ENCODE data around the gene ALG11. TPM values are rescaled to one million over a fixed set of nuclear protein-coding genes. Genes with fewer than 3 reads are reported as not detected.

Gene ALG11
- total RNA-seq, 1 donor from 2014 or later = 24.5 TPM

DNA sequence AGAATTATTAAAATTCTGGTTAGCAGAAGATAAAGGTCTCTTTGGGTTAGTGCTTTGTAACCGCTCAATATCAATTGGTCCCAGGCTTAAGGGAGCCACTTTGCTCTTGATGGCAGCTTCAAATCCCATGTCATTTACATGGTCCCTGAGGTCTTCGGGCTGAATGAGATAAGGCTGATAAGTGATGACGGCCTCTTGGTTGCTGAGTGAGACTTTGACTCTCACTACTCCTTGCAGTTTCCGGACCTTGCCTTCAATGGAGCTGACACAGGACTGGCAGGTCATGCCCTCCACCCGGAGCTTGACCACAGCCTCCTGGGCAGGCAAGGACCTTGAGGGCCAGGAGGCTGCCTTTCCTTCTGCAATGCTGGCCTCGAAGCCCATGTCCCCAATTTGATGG lies 37.7 kb upstream of the ALG11 start:
- no peak for FAIRE-seq
- Histone ChIP-seq H3K36me3 (ENCODE audit: control insufficient read depth, insufficient read depth, low read length) (no peaks in the 10 kb centered on the region), H3K4me3 (ENCODE audit: low read depth, low read length) (no peak overlapping the region), H3K27me3 (ENCODE audit: control insufficient read depth, insufficient read depth, low read length) (no peaks in the 10 kb centered on the region)
- DNase-seq (ENCODE audit: low read depth) = no peak
- TF ChIP-seq, protein P1, sequence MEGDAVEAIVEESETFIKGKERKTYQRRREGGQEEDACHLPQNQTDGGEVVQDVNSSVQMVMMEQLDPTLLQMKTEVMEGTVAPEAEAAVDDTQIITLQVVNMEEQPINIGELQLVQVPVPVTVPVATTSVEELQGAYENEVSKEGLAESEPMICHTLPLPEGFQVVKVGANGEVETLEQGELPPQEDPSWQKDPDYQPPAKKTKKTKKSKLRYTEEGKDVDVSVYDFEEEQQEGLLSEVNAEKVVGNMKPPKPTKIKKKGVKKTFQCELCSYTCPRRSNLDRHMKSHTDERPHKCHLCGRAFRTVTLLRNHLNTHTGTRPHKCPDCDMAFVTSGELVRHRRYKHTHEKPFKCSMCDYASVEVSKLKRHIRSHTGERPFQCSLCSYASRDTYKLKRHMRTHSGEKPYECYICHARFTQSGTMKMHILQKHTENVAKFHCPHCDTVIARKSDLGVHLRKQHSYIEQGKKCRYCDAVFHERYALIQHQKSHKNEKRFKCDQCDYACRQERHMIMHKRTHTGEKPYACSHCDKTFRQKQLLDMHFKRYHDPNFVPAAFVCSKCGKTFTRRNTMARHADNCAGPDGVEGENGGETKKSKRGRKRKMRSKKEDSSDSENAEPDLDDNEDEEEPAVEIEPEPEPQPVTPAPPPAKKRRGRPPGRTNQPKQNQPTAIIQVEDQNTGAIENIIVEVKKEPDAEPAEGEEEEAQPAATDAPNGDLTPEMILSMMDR (IDR thresholded peaks at IDR 0.05; ENCODE audit: insufficient read depth, low read length, severe bottlenecking) = no peak

DNA sequence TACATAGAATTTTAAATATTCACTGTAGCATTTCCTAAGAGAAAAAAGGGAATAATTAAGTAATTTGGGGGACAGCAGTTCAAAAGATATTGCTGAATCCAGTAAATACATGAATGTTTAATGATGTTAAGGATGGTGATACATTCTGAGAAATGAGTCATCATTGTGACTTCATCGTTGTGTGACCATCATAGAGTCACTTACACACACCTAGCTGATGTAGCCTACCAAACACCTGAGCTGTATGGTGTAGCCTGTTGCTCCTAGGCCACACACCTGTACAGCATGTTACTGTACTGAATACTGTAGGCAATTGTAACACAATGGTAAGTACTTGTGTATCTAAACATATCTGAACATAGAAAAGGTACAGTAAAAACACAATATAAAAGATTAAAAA lies 35.8 kb upstream of the ALG11 start:
- FAIRE-seq (no peak), DNase-seq (ENCODE audit: low read depth) (peak; percentile 48)
- no peaks in the 10 kb centered on the region for H3K27me3 ChIP-seq (ENCODE audit: control insufficient read depth, insufficient read depth, low read length)
- no peaks in the 10 kb centered on the region for H3K36me3 ChIP-seq (ENCODE audit: control insufficient read depth, insufficient read depth, low read length)
- TF ChIP-seq, protein P1 (IDR thresholded peaks at IDR 0.05; ENCODE audit: insufficient read depth, low read length, severe bottlenecking) = no peak
- no peak overlapping the region for H3K4me3 ChIP-seq (ENCODE audit: low read depth, low read length)

DNA sequence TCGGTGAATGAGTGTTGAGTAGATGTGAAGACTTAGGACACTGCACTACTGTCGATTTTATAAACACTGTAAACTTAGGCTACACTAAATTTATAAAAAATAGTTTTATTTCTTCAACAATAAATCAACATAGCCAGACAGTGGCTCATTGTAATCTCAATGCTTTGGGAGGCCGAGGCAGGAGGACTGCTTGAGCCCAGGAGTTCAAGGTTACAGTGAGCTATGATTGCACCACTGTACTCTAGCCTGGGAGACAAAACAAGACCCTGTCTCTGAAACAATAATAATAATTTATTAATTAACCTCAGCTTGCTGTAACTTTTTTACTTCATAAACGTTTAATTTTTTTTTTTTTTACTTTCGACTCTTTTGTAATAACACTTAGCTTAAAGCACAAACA lies 35.3 kb upstream of the ALG11 start:
- TF ChIP-seq, protein P1 (IDR thresholded peaks at IDR 0.05; ENCODE audit: insufficient read depth, low read length, severe bottlenecking) = no peak
- no peaks in the 10 kb centered on the region for H3K36me3 ChIP-seq (ENCODE audit: control insufficient read depth, insufficient read depth, low read length)
- FAIRE-seq = no peak
- no peak for DNase-seq (ENCODE audit: low read depth)
- no peaks in the 10 kb centered on the region for H3K27me3 ChIP-seq (ENCODE audit: control insufficient read depth, insufficient read depth, low read length)
- H3K4me3 ChIP-seq (ENCODE audit: low read depth, low read length) = no peak overlapping the region

DNA sequence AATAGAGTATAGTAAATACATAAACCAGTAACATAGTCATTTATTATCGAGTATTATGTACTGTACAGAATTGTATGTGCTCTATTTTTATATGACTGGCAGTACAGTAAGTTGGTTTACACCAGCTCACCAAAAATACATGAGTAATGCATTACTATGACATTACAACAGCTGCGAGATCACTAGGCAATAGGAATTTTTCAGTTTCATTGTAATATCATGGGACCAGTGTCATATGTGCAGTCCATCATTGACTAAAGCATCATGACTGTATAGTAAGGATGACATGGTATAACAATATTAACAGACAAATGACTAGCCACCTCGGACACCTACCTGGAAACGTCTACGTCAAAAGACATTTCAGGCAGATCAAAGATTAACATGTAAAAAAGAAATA lies 34.6 kb upstream of the ALG11 start:
- FAIRE-seq (no peak), DNase-seq (ENCODE audit: low read depth) (peak; percentile 41)
- TF ChIP-seq, protein P1 (IDR thresholded peaks at IDR 0.05; ENCODE audit: insufficient read depth, low read length, severe bottlenecking) = no peak
- Histone ChIP-seq H3K4me3 (ENCODE audit: low read depth, low read length) (no peak overlapping the region), H3K36me3 (ENCODE audit: control insufficient read depth, insufficient read depth, low read length) (no peaks in the 10 kb centered on the region), H3K27me3 (ENCODE audit: control insufficient read depth, insufficient read depth, low read length) (no peaks in the 10 kb centered on the region)

DNA sequence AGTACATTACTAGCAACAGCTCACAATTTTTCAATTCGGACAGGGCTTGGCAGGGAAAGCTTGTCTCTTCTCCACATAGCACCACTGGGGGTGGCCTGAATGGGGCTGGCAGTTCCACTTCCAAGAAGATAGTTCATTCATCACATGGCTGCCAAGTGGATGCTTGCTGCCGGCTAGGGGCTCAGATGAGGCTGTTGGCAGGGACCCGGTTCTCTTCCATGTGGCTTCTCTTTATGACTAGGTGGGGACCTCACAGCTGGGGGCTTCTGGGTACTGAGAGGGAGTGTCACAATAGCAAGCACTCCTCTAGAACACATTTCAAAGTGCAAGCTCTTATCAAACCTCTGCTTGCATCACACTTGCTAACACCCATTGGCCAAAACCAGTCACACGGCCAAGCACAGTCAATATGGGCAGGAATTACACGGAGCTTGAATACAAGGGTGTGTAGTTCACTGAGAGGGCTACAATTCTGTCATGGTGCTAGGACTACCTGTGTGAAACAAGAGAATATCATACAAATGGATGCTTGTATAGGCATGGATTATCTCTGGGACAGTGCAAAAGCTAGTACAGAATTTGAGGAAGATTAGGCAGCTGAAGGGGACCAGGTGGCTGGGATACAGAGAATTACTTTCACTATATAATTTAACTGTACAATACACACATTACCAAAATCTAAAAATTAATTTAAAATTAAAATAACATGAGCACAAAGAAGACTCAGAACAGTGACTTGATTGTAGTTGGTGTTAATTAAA lies 33.2 kb upstream of the ALG11 start:
- TF ChIP-seq, protein P1 (IDR thresholded peaks at IDR 0.05; ENCODE audit: insufficient read depth, low read length, severe bottlenecking) = no peak
- Histone ChIP-seq H3K4me3 (ENCODE audit: low read depth, low read length) (no peak overlapping the region), H3K36me3 (ENCODE audit: control insufficient read depth, insufficient read depth, low read length) (no peaks in the 10 kb centered on the region), H3K27me3 (ENCODE audit: control insufficient read depth, insufficient read depth, low read length) (peaks cover 2% of the 10 kb centered on the region)
- DNase-seq (ENCODE audit: low read depth) = no peak
- no peak for FAIRE-seq

DNA sequence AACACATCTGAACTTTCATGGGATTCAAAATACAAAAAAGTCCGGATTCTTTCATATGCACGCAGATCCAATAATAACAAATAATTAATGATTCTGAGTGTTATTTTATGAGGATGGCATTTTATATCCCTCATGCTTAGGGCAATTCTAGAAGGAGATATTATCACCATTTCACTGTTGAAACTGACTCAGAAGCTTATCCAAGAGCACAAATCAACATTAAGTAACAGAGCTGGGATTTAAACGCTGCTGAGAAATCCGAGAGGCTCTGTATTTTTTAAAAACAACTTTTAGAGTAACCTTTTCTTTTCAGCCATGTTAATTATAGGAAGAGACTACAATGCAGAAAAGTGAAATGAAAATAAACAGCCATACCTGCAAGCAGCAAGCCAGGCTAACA lies 31.3 kb upstream of the ALG11 start:
- TF ChIP-seq, protein P1 (IDR thresholded peaks at IDR 0.05; ENCODE audit: insufficient read depth, low read length, severe bottlenecking) = no peak
- no peak overlapping the region for H3K4me3 ChIP-seq (ENCODE audit: low read depth, low read length)
- FAIRE-seq (no peak), DNase-seq (ENCODE audit: low read depth) (no peak)
- peaks cover 2% of the 10 kb centered on the region for H3K27me3 ChIP-seq (ENCODE audit: control insufficient read depth, insufficient read depth, low read length)
- no peaks in the 10 kb centered on the region for H3K36me3 ChIP-seq (ENCODE audit: control insufficient read depth, insufficient read depth, low read length)
